ENCODE measurements around the gene RHEB.

GRCh38 chr7:151436446-151437158, 83.1 kb downstream of the RHEB start:
- TF ChIP-seq CTCF (IDR thresholded peaks at IDR 0.05; ENCODE audit: low read depth, low read length) (no peak), EZH2phosphoT487 (IDR thresholded peaks at IDR 0.05; ENCODE audit: low read depth) (no peak)
